MM.1S (cell line): Measurements from ENCODE around the gene MARCOL.
"Not testable (repeated sequence)": the region's sequence is repeated elsewhere in the genome, so short reads cannot be mapped to it uniquely, and the experiment has no call there.

Experiments used
- DNase-seq: peaks from one replicate; pipeline ENCODE4 v3.0.0-alpha.2; 2015
- H2AFZ ChIP-seq: fragments of 300-600 bp; sonication (generic); 2 replicates; pipeline ENCODE4 v1.6.0; 2016; ENCODE audit warnings: antibody characterized with exemption, low read length
- H3F3A ChIP-seq: fragments of 300-600 bp; sonication (generic); 2 replicates; pipeline ENCODE4 v1.6.1; 2016; ENCODE audit warnings: mild to moderate bottlenecking, antibody characterized with exemption, low read length, moderate library complexity, mixed read lengths; ENCODE audit not compliant: insufficient read depth
- H3K27ac ChIP-seq: fragments of 300-600 bp; sonication (generic); 2 replicates; pipeline ENCODE4 v1.5.1; 2016; ENCODE audit warnings: mild to moderate bottlenecking, low read length
- H3K27me3 ChIP-seq: fragments of 300-600 bp; sonication (generic); replicated peaks from 2 replicates; pipeline ENCODE4 v1.6.0; 2016; ENCODE audit warnings: low read length; ENCODE audit not compliant: insufficient read depth
- H3K36me3 ChIP-seq: fragments of 300-600 bp; sonication (generic); replicated peaks from 2 replicates; pipeline ENCODE4 v1.6.1; 2016; ENCODE audit warnings: mild to moderate bottlenecking, low read length, mixed read lengths; ENCODE audit not compliant: insufficient read depth
- H3K4me1 ChIP-seq: fragments of 300-600 bp; sonication (generic); 2 replicates; pipeline ENCODE4 v1.6.1; 2016; ENCODE audit warnings: low read length, mixed read lengths
- H3K4me2 ChIP-seq: fragments of 300-600 bp; sonication (generic); 2 replicates; pipeline ENCODE4 v1.6.0; 2016; ENCODE audit warnings: low read depth, low read length
- H3K4me3 ChIP-seq: fragments of 300-600 bp; sonication (generic); 2 replicates; pipeline ENCODE4 v1.5.1; 2016; ENCODE audit warnings: low read length, mixed read lengths
- H3K79me2 ChIP-seq: fragments of 300-600 bp; sonication (generic); 2 replicates; pipeline ENCODE4 v1.6.1; 2016; ENCODE audit warnings: mixed run types, low read length, mixed read lengths
- H3K9ac ChIP-seq: fragments of 300-600 bp; sonication (generic); 2 replicates; pipeline ENCODE4 v1.6.1; 2016; ENCODE audit warnings: low read length, mixed read lengths
- H3K9me2 ChIP-seq: fragments of 300-600 bp; sonication (generic); replicated peaks from 2 replicates; pipeline ENCODE4 v1.6.1; 2016; ENCODE audit warnings: mild to moderate bottlenecking, low read length, mixed read lengths; ENCODE audit not compliant: insufficient read depth
- H3K9me3 ChIP-seq: fragments of 300-600 bp; sonication (generic); replicated peaks from 2 replicates; pipeline ENCODE4 v1.6.1; 2016; ENCODE audit warnings: mild to moderate bottlenecking, low read length, mixed read lengths; ENCODE audit not compliant: insufficient read depth
- H4K20me1 ChIP-seq: fragments of 300-600 bp; sonication (generic); 2 replicates; pipeline ENCODE4 v1.6.1; 2016; ENCODE audit warnings: mild to moderate bottlenecking, low read length, moderate library complexity, mixed read lengths; ENCODE audit not compliant: insufficient read depth
- EZH2 ChIP-seq: fragments of 300-600 bp; sonication (generic); optimal IDR thresholded peaks from 2 replicates; pipeline ENCODE3; 2017; ENCODE audit warnings: low read depth, mild to moderate bottlenecking, antibody characterized with exemption, low read length, mixed read lengths
- EZH2phosphoT487 ChIP-seq: fragments of 300-600 bp; sonication (generic); IDR thresholded peaks from 2 replicates; pipeline ENCODE4 v1.6.1; 2018; ENCODE audit warnings: antibody characterized with exemption, low read length
- TF ChIP-seq, protein P1 (sequence below): fragments of 300-600 bp; sonication (generic); IDR thresholded peaks from 2 replicates; pipeline ENCODE4 v1.5.1; 2016; ENCODE audit warnings: antibody characterized with exemption, low read length, mixed read lengths

Gene MARCOL

GRCh38 chr5:148261221-148261620, 22.9 kb downstream of the MARCOL start:
- TF ChIP-seq, protein P1, sequence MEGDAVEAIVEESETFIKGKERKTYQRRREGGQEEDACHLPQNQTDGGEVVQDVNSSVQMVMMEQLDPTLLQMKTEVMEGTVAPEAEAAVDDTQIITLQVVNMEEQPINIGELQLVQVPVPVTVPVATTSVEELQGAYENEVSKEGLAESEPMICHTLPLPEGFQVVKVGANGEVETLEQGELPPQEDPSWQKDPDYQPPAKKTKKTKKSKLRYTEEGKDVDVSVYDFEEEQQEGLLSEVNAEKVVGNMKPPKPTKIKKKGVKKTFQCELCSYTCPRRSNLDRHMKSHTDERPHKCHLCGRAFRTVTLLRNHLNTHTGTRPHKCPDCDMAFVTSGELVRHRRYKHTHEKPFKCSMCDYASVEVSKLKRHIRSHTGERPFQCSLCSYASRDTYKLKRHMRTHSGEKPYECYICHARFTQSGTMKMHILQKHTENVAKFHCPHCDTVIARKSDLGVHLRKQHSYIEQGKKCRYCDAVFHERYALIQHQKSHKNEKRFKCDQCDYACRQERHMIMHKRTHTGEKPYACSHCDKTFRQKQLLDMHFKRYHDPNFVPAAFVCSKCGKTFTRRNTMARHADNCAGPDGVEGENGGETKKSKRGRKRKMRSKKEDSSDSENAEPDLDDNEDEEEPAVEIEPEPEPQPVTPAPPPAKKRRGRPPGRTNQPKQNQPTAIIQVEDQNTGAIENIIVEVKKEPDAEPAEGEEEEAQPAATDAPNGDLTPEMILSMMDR, result no peak
- no peak for TF ChIP-seq EZH2
- no peak for TF ChIP-seq EZH2phosphoT487
- H2AFZ ChIP-seq, result no peak overlapping the region
- H3K4me1 ChIP-seq, result no peaks in the 10 kb centered on the region
- no peaks in the 10 kb centered on the region for H3F3A ChIP-seq
- H3K36me3 ChIP-seq, result no peaks in the 10 kb centered on the region
- H3K9ac ChIP-seq, result no peak overlapping the region
- no peaks in the 10 kb centered on the region for H4K20me1 ChIP-seq
- no peaks in the 10 kb centered on the region for H3K9me3 ChIP-seq
- H3K27me3 ChIP-seq, result no peaks in the 10 kb centered on the region
- H3K27ac ChIP-seq, result no peak overlapping the region
- DNase-seq, result no peak
- H3K4me3 ChIP-seq, result no peak overlapping the region
- H3K9me2 ChIP-seq, result no peaks in the 10 kb centered on the region
- no peak overlapping the region for H3K4me2 ChIP-seq
- no peaks in the 10 kb centered on the region for H3K79me2 ChIP-seq

- no peaks in the 10 kb centered on the region for H3K4me1 ChIP-seq
- H3K27ac ChIP-seq, result no peak overlapping the region
- no peaks in the 10 kb centered on the region for H3K9me3 ChIP-seq
- no peak overlapping the region for H2AFZ ChIP-seq
- H3K4me3 ChIP-seq, result no peak overlapping the region
- H3K4me2 ChIP-seq, result no peak overlapping the region
- no peaks in the 10 kb centered on the region for H3K79me2 ChIP-seq
- H3F3A ChIP-seq, result no peaks in the 10 kb centered on the region
- H3K9ac ChIP-seq, result no peak overlapping the region
- no peaks in the 10 kb centered on the region for H3K36me3 ChIP-seq
- no peak for DNase-seq
- TF ChIP-seq, protein P1, result no peak
- TF ChIP-seq EZH2phosphoT487 (no peak), EZH2 (no peak)
- H3K9me2 ChIP-seq, result no peaks in the 10 kb centered on the region
- no peaks in the 10 kb centered on the region for H4K20me1 ChIP-seq
- H3K27me3 ChIP-seq, result no peaks in the 10 kb centered on the region
Observed at GRCh38 chr5:148267962-148268361, 29.6 kb downstream of the MARCOL start.

DNA sequence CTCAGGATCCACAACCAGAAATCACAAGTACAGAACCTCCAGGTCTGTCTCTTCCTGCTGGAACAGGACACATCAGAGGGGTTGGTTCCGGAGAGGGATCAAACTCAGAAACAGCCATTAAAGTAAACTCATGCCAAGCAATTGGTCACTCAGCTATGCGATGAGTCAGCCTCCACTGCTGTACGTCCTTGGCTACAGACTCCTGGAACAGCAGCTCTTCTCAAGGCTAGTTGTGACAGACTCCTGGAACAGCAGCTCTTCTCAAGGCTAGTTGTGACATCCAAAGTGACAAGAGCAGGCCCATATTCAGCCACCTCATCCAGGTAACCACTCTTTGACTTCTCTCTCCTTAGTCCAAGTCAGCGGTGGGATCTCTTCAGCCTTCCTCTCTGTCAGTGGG, 30.2 kb downstream of the MARCOL start, which contains the start of gene SPINK13:
SPINK13 (plus strand) TSS at position 229 of the 400 bp plus-strand sequence. CDS start 1,279 bp downstream, outside the sequence.
- no peak for DNase-seq
- H3F3A ChIP-seq, result no peaks in the 10 kb centered on the region
- H3K36me3 ChIP-seq, result no peaks in the 10 kb centered on the region
- no peak within 1 kb of the TSS for H3K4me3 ChIP-seq
- H3K9me3 ChIP-seq, result no peaks in the 10 kb centered on the region
- no peak within 1 kb of the TSS for H3K4me2 ChIP-seq
- H3K9me2 ChIP-seq, result no peaks in the 10 kb centered on the region
- no peak within 1 kb of the TSS for H3K9ac ChIP-seq
- H3K27me3 ChIP-seq, result no peaks in the 10 kb centered on the region
- H2AFZ ChIP-seq, result no peak within 1 kb of the TSS
- no peaks in the 10 kb centered on the region for H3K4me1 ChIP-seq
- H4K20me1 ChIP-seq, result no peaks in the 10 kb centered on the region
- no peak for TF ChIP-seq EZH2phosphoT487
- no peak for TF ChIP-seq EZH2
- TF ChIP-seq, protein P1, result no peak
- no peak within 1 kb of the TSS for H3K27ac ChIP-seq
- H3K79me2 ChIP-seq, result no peaks in the 10 kb centered on the region

DNA sequence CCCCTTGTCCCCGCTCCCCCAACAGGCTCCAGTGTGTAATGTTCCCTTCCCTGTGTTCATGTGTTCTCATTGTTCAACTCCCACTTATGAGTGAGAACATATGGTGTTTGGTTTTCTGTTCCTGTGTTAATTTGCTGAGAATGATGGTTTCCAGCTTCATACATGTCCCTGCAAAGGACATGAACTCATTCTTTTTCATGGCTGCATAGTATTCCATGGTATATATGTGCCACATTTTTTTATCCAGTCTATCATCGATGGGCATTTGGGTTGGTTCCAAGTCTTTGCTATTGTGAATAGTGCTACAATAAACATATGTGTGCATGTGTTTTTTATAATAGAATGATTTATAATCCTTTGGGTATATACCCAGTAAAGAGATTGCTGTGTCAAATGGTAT, 36.8 kb downstream of the MARCOL start:
- not testable (repeated sequence) for H3K27me3 ChIP-seq, H3K9ac ChIP-seq, H4K20me1 ChIP-seq, H3K4me3 ChIP-seq, H3K4me1 ChIP-seq, DNase-seq, H3K36me3 ChIP-seq, H2AFZ ChIP-seq, H3K9me3 ChIP-seq, H3F3A ChIP-seq, H3K27ac ChIP-seq, H3K79me2 ChIP-seq, H3K4me2 ChIP-seq, H3K9me2 ChIP-seq

- not testable (repeated sequence) for H3K4me1 ChIP-seq, H3K4me2 ChIP-seq
Observed at GRCh38 chr5:148280893-148281292, 42.6 kb downstream of the MARCOL start.

DNA sequence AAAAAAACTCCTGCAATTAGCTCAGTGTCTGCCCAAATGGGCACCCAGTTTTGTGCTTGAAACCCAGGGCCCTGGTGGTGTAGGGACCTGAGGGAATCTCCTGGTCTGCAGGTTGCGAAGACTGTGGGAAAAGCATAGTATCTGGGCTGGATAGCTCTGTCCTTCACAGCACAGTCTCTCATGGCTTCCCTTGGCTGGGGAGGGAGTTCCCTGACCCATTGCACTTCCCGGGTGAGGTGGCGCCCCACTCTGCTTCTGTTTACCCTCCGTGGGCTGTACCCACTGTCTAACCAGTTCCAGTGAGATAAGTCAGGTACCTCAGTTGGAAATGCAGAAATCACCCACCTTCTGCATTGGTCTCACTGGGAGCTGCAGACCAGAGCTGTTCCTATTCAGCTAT, 43.0 kb downstream of the MARCOL start:
- not testable (repeated sequence) for H3K4me1 ChIP-seq

More at GRCh38 chr5:148280893-148281292, 42.6 kb downstream of the MARCOL start:
- not testable (repeated sequence) for H3K27ac ChIP-seq, H3K79me2 ChIP-seq, H3K36me3 ChIP-seq, H3K9me3 ChIP-seq, H4K20me1 ChIP-seq, H2AFZ ChIP-seq, H3K9me2 ChIP-seq, H3F3A ChIP-seq, H3K4me3 ChIP-seq, DNase-seq, H3K9ac ChIP-seq, H3K27me3 ChIP-seq

More for the DNA sequence above, 43.0 kb downstream of the MARCOL start:
- H3K9me2 ChIP-seq, H3K27ac ChIP-seq, H3K9ac ChIP-seq, H2AFZ ChIP-seq, DNase-seq, H3K4me3 ChIP-seq, H3F3A ChIP-seq, H3K79me2 ChIP-seq, H3K4me2 ChIP-seq, H4K20me1 ChIP-seq, H3K27me3 ChIP-seq, H3K9me3 ChIP-seq, H3K36me3 ChIP-seq: not testable (repeated sequence)
